Measurements from ENCODE around the gene BZW2. TPM values are rescaled to one million over a fixed set of nuclear protein-coding genes. Genes with fewer than 3 reads are reported as not detected.

The BZW2 gene
- 66.1 and 105 TPM in 2 replicates for total RNA-seq

GRCh38 chr7:16645593-16646471 lies at the start of gene BZW2, which contains the start of gene ANKMY2:
Gene BZW2, plus strand, starts transcription at chr7:16646181. Its CDS starts 19,263 bp downstream, at chr7:16665444.
Gene ANKMY2, minus strand, starts transcription at chr7:16645754. Its CDS starts 181 bp downstream, at chr7:16645573.

GRCh38 chr7:16753102-16753931 lies 107.3 kb downstream of the BZW2 start, which contains the start of gene TSPAN13:
Gene TSPAN13, plus strand, starts transcription at chr7:16753755. Its CDS starts 213 bp downstream, at chr7:16753968.

Other genes with a start within 250 kb of the BZW2 start
- 1.8 and 1.9 TPM in 2 replicates for gene CRPPA, start 224.6 kb upstream of the BZW2 start, total RNA-seq
- gene SOSTDC1, start 180.4 kb upstream of the BZW2 start, total RNA-seq = not detected in 2 replicates
- not detected in 2 replicates for gene LRRC72, start 119.4 kb upstream of the BZW2 start, total RNA-seq
- gene ANKMY2, start 427 bp upstream of the BZW2 start, total RNA-seq = 12.5 and 13.0 TPM in 2 replicates
- 37.2 and 50.9 TPM in 2 replicates for gene TSPAN13, start 107.6 kb downstream of the BZW2 start, total RNA-seq
- gene AGR2, start 158.8 kb downstream of the BZW2 start, total RNA-seq = not detected in 2 replicates
- not detected in 2 replicates for gene AGR3, start 235.8 kb downstream of the BZW2 start, total RNA-seq